SK-N-SH (cell line): Measurements from ENCODE around the gene TFR2. TPM values are rescaled to one million over a fixed set of nuclear protein-coding genes. Genes with fewer than 3 reads are reported as not detected.

Experiments
- CTCF ChIA-PET: fragments of 300-600, 350-600 bp; formaldehyde crosslinking; extraction: SDS; loops from one replicate; lab custom pipeline; 2021; lab: Yijun Ruan, JAX
- POLR2A ChIA-PET: fragments of 350-600 bp; sonication (Branson Sonifier 250); formaldehyde crosslinking; extraction: SDS; loops from one replicate; lab custom pipeline; 2020; ENCODE audit warnings: antibody characterized with exemption, inconsistent platforms; lab: Yijun Ruan, JAX
- DNase-seq: peaks from one replicate; pipeline ENCODE4 v3.0.0; 2012
- H2AFZ ChIP-seq: fragments of 200-600 bp; sonication (generic); 2 replicates; pipeline ENCODE4 v1.8.1; 2016; ENCODE audit warnings: antibody characterized with exemption, mild to moderate bottlenecking, low read depth
- H3F3A ChIP-seq: fragments of 200-600 bp; sonication (generic); replicated peaks from 2 replicates; pipeline ENCODE3; 2016; ENCODE audit warnings: antibody characterized with exemption, mild to moderate bottlenecking; ENCODE audit not compliant: insufficient read depth
- H3K27ac ChIP-seq, 2 experiments: fragments of 200-500 bp in 1 of 2; fragments of 200-600 bp in 1 of 2; sonication (Bioruptor generic) in 1 of 2; sonication (generic), shearing (Covaris generic) in 1 of 2; 2 replicates each; pipeline versions ENCODE4 v1.5.1 to v1.6.1; 2014 to 2016; ENCODE audit warnings: low read depth in 2 of 2, inconsistent platforms in 1 of 2, low read length in 1 of 2, mild to moderate bottlenecking in 1 of 2, mixed read lengths in 1 of 2
- H3K27me3 ChIP-seq: fragments of 200-600 bp; sonication (generic), shearing (Covaris generic); 2 replicates; pipeline ENCODE4 v1.6.1; 2016; ENCODE audit warnings: mixed run types; ENCODE audit not compliant: insufficient read depth
- H3K36me3 ChIP-seq, 2 experiments: fragments of 200-500 bp in 1 of 2; fragments of 200-600 bp in 1 of 2; sonication (Bioruptor generic) in 1 of 2; sonication (generic) in 1 of 2; replicated peaks in 1 of 2; 2 replicates each; pipeline versions ENCODE3 to v1.5.1; 2014 to 2016; ENCODE audit warnings: low read length in 1 of 2, mild to moderate bottlenecking in 1 of 2; ENCODE audit not compliant: insufficient read depth in 2 of 2, control insufficient read depth in 1 of 2
- H3K4me1 ChIP-seq, 2 experiments: fragments of 200-500 bp in 1 of 2; fragments of 200-600 bp in 1 of 2; sonication (Bioruptor generic) in 1 of 2; sonication (generic), shearing (Covaris generic) in 1 of 2; 2 replicates each; pipeline versions ENCODE4 v1.5.1 to v1.6.1; 2014 to 2016; ENCODE audit warnings: low read depth in 1 of 2, low read length in 1 of 2, mixed run types in 1 of 2; ENCODE audit not compliant: insufficient read depth in 2 of 2, control insufficient read depth in 1 of 2
- H3K4me2 ChIP-seq: fragments of 200-600 bp; sonication (generic), shearing (Covaris generic); 2 replicates; pipeline ENCODE4 v1.6.1; 2017; ENCODE audit warnings: mixed run types
- H3K4me3 ChIP-seq, 2 experiments: fragments of 200-500 bp in 1 of 2; fragments of 200-600 bp in 1 of 2; sonication (Bioruptor generic) in 1 of 2; sonication (generic), shearing (Covaris generic) in 1 of 2; 2 replicates each; pipeline versions ENCODE4 v1.5.1 to v1.8.1; 2014 to 2016; ENCODE audit warnings: low read depth in 2 of 2, inconsistent platforms in 1 of 2, low read length in 1 of 2, mild to moderate bottlenecking in 1 of 2, mixed read lengths in 1 of 2, moderate library complexity in 1 of 2
- H3K79me2 ChIP-seq: fragments of 200-600 bp; sonication (generic); 2 replicates; pipeline ENCODE4 v1.8.1; 2017; ENCODE audit warnings: mild to moderate bottlenecking; ENCODE audit not compliant: insufficient read depth
- H3K9ac ChIP-seq: fragments of 200-600 bp; sonication (generic); 2 replicates; pipeline ENCODE4 v1.6.1; 2017; ENCODE audit warnings: mixed run types
- H3K9me2 ChIP-seq: fragments of 200-600 bp; sonication (generic); 2 replicates; pipeline ENCODE4 v1.6.1; 2017; ENCODE audit warnings: mixed run types
- H3K9me3 ChIP-seq: fragments of 200-600 bp; sonication (generic); 2 replicates; pipeline ENCODE4 v1.6.1; 2017; ENCODE audit warnings: mixed run types, mild to moderate bottlenecking, moderate library complexity
- H4K20me1 ChIP-seq: fragments of 200-600 bp; sonication (generic); 2 replicates; pipeline ENCODE4 v1.6.1; 2017; ENCODE audit warnings: mild to moderate bottlenecking, mixed run types; ENCODE audit not compliant: insufficient read depth
- CHD2 ChIP-seq: fragments of 150-350 bp; IDR thresholded peaks from 2 replicates; pipeline ENCODE4 v1.6.1; 2018; ENCODE audit warnings: low read length; ENCODE audit not compliant: partially characterized antibody
- ELF1 ChIP-seq: IDR thresholded peaks from 2 replicates; pipeline ENCODE4 v1.4.0; 2012
- EP300 ChIP-seq, 2 experiments: IDR thresholded peaks; 2 replicates each; pipeline versions ENCODE4 v1.4.0 to v1.6.1; 2012; ENCODE audit warnings: borderline replicate concordance in 1 of 2, low read depth in 1 of 2, low read length in 1 of 2
- EZH2phosphoT487 ChIP-seq: fragments of 200-600 bp; sonication (generic); IDR thresholded peaks from 2 replicates; pipeline ENCODE4 v1.6.1; 2017; ENCODE audit warnings: low read depth, mixed run types, mild to moderate bottlenecking, antibody characterized with exemption, moderate library complexity, borderline replicate concordance
- FOXJ3 ChIP-seq: sonication (generic); formaldehyde crosslinking; IDR thresholded peaks from 2 replicates; pipeline ENCODE4 v1.5.1; 2020; ENCODE audit warnings: mild to moderate bottlenecking, missing genetic modification reagents
- FOXM1 ChIP-seq: IDR thresholded peaks from 2 replicates; pipeline ENCODE4 v1.4.0; 2012; ENCODE audit warnings: low read depth, mild to moderate bottlenecking
- GATA2 ChIP-seq: sonication (generic); formaldehyde crosslinking; IDR thresholded peaks from 2 replicates; pipeline ENCODE4 v1.5.0; 2020; ENCODE audit warnings: mild to moderate bottlenecking, missing genetic modification reagents
- JUND ChIP-seq: IDR thresholded peaks from 2 replicates; pipeline ENCODE4 v1.4.0; 2012
- MAX ChIP-seq: IDR thresholded peaks from 2 replicates; pipeline ENCODE4 v1.4.0; 2012; ENCODE audit warnings: low read depth
- NFIC ChIP-seq: IDR thresholded peaks from 2 replicates; pipeline ENCODE4 v1.4.0; 2012; ENCODE audit warnings: borderline replicate concordance
- NRF1 ChIP-seq: IDR thresholded peaks from 2 replicates; pipeline ENCODE4 v1.6.1; 2012; ENCODE audit warnings: low read depth, mild to moderate bottlenecking, low read length
- PBX3 ChIP-seq: IDR thresholded peaks from 2 replicates; pipeline ENCODE4; 2012
- POLR2AphosphoS5 ChIP-seq: IDR thresholded peaks from 2 replicates; pipeline ENCODE4 v1.6.1; 2012; ENCODE audit warnings: low read depth, low read length
- RAD21 ChIP-seq: IDR thresholded peaks from 2 replicates; pipeline ENCODE4 v1.6.1; 2012; ENCODE audit warnings: mild to moderate bottlenecking, low read length
- REST ChIP-seq: IDR thresholded peaks from 2 replicates; pipeline ENCODE4 v1.6.1; 2012; ENCODE audit warnings: mild to moderate bottlenecking, low read depth, low read length, moderate library complexity
- RXRA ChIP-seq: IDR thresholded peaks from 2 replicates; pipeline ENCODE4 v1.4.0; 2012; ENCODE audit warnings: low read depth, mild to moderate bottlenecking, borderline replicate concordance
- SIN3A ChIP-seq: IDR thresholded peaks from 2 replicates; pipeline ENCODE4 v1.6.1; 2012; ENCODE audit warnings: low read depth, mild to moderate bottlenecking, low read length, moderate library complexity, borderline replicate concordance
- SMC3 ChIP-seq: IDR thresholded peaks from 2 replicates; pipeline ENCODE4 v1.6.1; 2012; ENCODE audit warnings: low read depth, low read length, improper control_type of control experiment
- TEAD4 ChIP-seq: IDR thresholded peaks from 2 replicates; pipeline ENCODE4 v1.4.0; 2012; ENCODE audit warnings: mild to moderate bottlenecking, borderline replicate concordance; ENCODE audit not compliant: insufficient read depth
- USF1 ChIP-seq: IDR thresholded peaks from 2 replicates; pipeline ENCODE4 v1.4.0; 2012; ENCODE audit warnings: low read depth, borderline replicate concordance
- USF2 ChIP-seq: fragments of 150-350 bp; IDR thresholded peaks from 2 replicates; pipeline ENCODE4 v1.6.1; 2017; ENCODE audit warnings: antibody characterized with exemption, low read length, low read depth, borderline replicate concordance
- YY1 ChIP-seq: IDR thresholded peaks from 2 replicates; pipeline ENCODE4 v1.4.0; 2012; ENCODE audit warnings: low read depth, mild to moderate bottlenecking
- ZBTB33 ChIP-seq: IDR thresholded peaks from 2 replicates; pipeline ENCODE4 v1.4.0; 2012; ENCODE audit warnings: low read depth, borderline replicate concordance
- WGBS: methylation state at CpG from one replicate; pipeline ENCODE4 v1.1.6; 2017; ENCODE audit warnings: low lambda C conversion rate; 5-methylcytosine and 5-hydroxymethylcytosine counted together
- polyA plus RNA-seq, 3 experiments: library from polyadenylated mRNA; depleted of rRNA; stranded (reverse); fragments of >200 nt; gene quantifications; 2 replicates each; pipeline ENCODE4 v1.2.3, GENCODE V29; 2012

Gene TFR2
- polyA plus RNA-seq, 1 of the 3 experiments (the other 2 are of a cell fraction): 0.30 TPM

GRCh38 chr7:100611983-100612729 is 29.2 kb downstream of the TFR2 start, which contains the start of gene MOSPD3:
MOSPD3 (plus strand) TSS chr7:100612540; CDS start chr7:100612792, 252 bp downstream.
- H3K4me1 ChIP-seq: peaks cover 0 to 8% of the 10 kb centered on the region in 2 experiments; a peak in 1 of 4 replicates
- ChIA-PET POLR2A (interaction anchor here (0.8 to 2.6 kb wide), 16 partner anchors 9 to 184 kb away, joined by 4 to 39 read pairs (median 8); partner anchors contain the start of genes ACTL6B, FBXO24, GIGYF1 and GNB2), CTCF (interaction anchor here (0.7 to 9.1 kb wide), 26 partner anchors 8 to 240 kb away, joined by 3 to 119 read pairs (median 6); partner anchors contain the start of genes ACTL6B, EPHB4, GIGYF1 and POP7)
- no peaks in the 10 kb centered on the region for H4K20me1 ChIP-seq
- peaks cover 6% of the 10 kb centered on the region; the same call in 1 of the 2 replicates for H3K79me2 ChIP-seq
- H3K9me3 ChIP-seq: no peaks in the 10 kb centered on the region
- peaks cover 40% of the 10 kb centered on the region for H3F3A ChIP-seq
- DNase-seq: peak; percentile 100
- peak within 1 kb of the TSS; percentile 69 for H3K9ac ChIP-seq
- peak within 1 kb of the TSS; percentile 100 for H3K4me2 ChIP-seq
- under 1% methylated on average over 34 of the region's 61 CpGs for WGBS
- H3K9me2 ChIP-seq: no peaks in the 10 kb centered on the region
- peak within 1 kb of the TSS; percentile 67 to 80 for H3K4me3 ChIP-seq
- H3K27me3 ChIP-seq: no peaks in the 10 kb centered on the region
- H3K36me3 ChIP-seq: peaks cover 11 to 13% of the 10 kb centered on the region in 2 experiments
- H2AFZ ChIP-seq: peak within 1 kb of the TSS; percentile 79
- H3K27ac ChIP-seq: peak within 1 kb of the TSS; percentile 82 to 93
- TF ChIP-seq USF2 (no peak), PBX3 (peak; percentile 81), FOXM1 (no peak), USF1 (no peak), CHD2 (peak; percentile 77), JUND (no peak), SIN3A (peak; percentile 30; the same call in 1 of the 2 replicates), FOXJ3 (CRISPR knock-in tag) (no peak), YY1 (peak; percentile 85), RXRA (no peak), NFIC (no peak; the same call in 1 of the 2 replicates), RAD21 (no peak), POLR2AphosphoS5 (peak; percentile 55; the same call in 1 of the 2 replicates), MAX (no peak), EZH2phosphoT487 (no peak), REST (no peak), TEAD4 (no peak), ZBTB33 (no peak), SMC3 (no peak), EP300 (IDR thresholded peaks at IDR 0.05; ENCODE audit: borderline replicate concordance in 1 of 2, low read depth in 1 of 2, low read length in 1 of 2) (0 out of 4 replicates have a peak, but pooled peaks of 1 of the 2 experiments have one; percentile 37), NRF1 (no peak), GATA2 (CRISPR knock-in tag) (no peak), ELF1 (peak; percentile 96)
